ENCODE measurements around the gene FRMD3.

GRCh38 chr9:83526901-83527300 lies 11.3 kb downstream of the FRMD3 start:
- TF ChIP-seq CTCF (conservative IDR thresholded peaks at IDR 0.05; ENCODE audit: low read length): no peak
- TF ChIP-seq EZH2phosphoT487 (IDR thresholded peaks at IDR 0.05; ENCODE audit: borderline replicate concordance): no peak
